ENCODE measurements around the gene GOLGA8R. TPM values are rescaled to one million over a fixed set of nuclear protein-coding genes. Genes with fewer than 3 reads are reported as not detected.
"Not testable (repeated sequence)": the region's sequence is repeated elsewhere in the genome, so short reads cannot be mapped to it uniquely, and the experiment has no call there.

Gene GOLGA8R, protein sequence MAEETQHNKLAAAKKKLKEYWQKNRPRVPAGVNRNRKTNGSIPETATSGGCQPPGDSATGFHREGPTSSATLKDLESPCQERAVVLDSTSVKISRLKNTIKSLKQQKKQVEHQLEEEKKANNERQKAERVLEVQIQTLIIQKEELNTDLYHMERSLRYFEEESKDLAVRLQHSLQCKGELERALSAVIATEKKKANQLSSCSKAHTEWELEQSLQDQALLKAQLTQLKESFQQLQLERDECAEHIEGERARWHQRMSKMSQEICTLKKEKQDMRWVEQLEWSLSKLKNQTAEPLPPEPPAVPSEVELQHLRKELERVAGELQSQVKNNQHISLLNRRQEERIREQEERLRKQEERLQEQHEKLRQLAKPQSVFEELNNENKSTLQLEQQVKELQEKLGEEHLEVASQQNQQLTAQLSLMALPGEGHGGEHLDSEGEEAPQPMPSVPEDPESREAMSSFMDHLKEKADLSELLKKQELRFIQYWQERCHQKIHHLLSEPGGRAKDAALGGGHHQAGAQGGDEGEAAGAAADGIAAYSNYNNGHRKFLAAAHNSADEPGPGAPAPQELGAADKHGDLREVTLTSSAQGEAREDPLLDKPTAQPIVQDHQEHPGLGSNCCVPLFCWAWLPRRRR
- 6.8 TPM for polyA plus RNA-seq
- long read RNA-seq, donor 1, result 0 reads
- long read RNA-seq, donor 2, result 0 reads
- long read RNA-seq, donor 3, result 0 reads
- long read RNA-seq, donor 4, result 0 reads
- long read RNA-seq, donor 5, partial matches to known transcripts, result 0 of 1 reads
- long read RNA-seq, donor 5, other reads (novel, unspliced or antisense), result 0 of 1 reads
- long read RNA-seq, donor 6, partial matches to known transcripts, result 0 of 1 reads
- long read RNA-seq, donor 6, other reads (novel, unspliced or antisense), result 0 of 1 reads
- long read RNA-seq, donor 7, result 0 reads
- long read RNA-seq, donor 8, result 0 reads
- long read RNA-seq, donor 9, result 0 reads
- long read RNA-seq, donor 10, result 0 reads
- long read RNA-seq, donor 11, partial matches to known transcripts, result 0 of 1 reads
- long read RNA-seq, donor 11, other reads (novel, unspliced or antisense), result 0 of 1 reads

DNA sequence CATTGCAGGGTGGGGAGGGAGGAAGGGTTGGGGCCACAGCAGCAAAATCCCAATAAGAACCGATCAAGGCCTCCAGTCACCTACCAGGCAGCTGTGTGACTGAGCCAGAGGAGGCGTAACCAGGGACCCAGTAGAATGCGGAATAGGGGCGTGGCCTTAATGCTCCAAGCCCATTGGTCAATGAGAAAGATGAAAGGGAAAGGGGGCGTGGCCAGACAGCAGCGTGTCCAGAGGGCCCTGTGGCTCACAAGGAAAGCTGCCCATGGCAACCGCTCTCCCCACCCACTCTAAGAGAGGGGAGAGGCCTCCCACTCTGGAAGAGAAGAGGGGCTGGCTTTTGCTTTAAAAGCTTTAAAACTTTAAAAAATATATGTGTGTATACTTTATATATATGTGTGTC lies at the start of gene GOLGA8R:
Gene GOLGA8R (minus strand): TSS at position 101 of the 400 bp plus-strand sequence. CDS start 98 bp downstream, at position 3.
- WGBS (ENCODE audit: insufficient coverage, low lambda C conversion rate), result no CpG with 5 or more reads among the region's 7 CpGs
- H3K36me3 ChIP-seq (ENCODE audit: control insufficient read depth, insufficient read depth, low read length); H3K27ac ChIP-seq (ENCODE audit: low read length); H3K4me3 ChIP-seq (ENCODE audit: low read length); DNase-seq; H3K27me3 ChIP-seq (ENCODE audit: control insufficient read depth, insufficient read depth, low read length); H3K4me1 ChIP-seq (ENCODE audit: control insufficient read depth, insufficient read depth, low read length); H3K9me3 ChIP-seq (ENCODE audit: control insufficient read depth, low read depth, low read length): not testable (repeated sequence)

DNA sequence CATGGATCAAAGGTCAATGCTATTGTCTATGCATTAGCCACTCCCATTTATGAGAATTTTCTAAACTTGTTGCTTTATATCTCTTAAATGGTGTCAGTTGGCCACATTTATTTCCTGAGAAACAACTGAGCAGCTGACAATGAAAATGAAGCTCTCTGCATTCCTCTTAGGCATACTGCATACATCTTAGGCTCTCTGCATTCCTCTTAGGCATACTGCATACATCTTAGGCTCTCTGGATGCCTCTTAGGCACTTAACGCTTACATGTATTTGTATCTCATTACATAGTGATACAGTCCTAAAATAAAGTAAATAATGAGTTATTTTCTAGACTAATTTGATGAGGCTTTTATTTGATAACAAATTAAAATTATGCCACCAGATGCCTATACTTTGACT lies 49.8 kb upstream of the GOLGA8R start:
- WGBS (ENCODE audit: insufficient coverage, low lambda C conversion rate), result no CpG with 5 or more reads among the region's 1 CpG
- not testable (repeated sequence) for H3K4me3 ChIP-seq (ENCODE audit: low read length); H3K27ac ChIP-seq (ENCODE audit: low read length); H3K9me3 ChIP-seq (ENCODE audit: control insufficient read depth, low read depth, low read length); H3K4me1 ChIP-seq (ENCODE audit: control insufficient read depth, insufficient read depth, low read length); H3K36me3 ChIP-seq (ENCODE audit: control insufficient read depth, insufficient read depth, low read length); DNase-seq; H3K27me3 ChIP-seq (ENCODE audit: control insufficient read depth, insufficient read depth, low read length)

DNA sequence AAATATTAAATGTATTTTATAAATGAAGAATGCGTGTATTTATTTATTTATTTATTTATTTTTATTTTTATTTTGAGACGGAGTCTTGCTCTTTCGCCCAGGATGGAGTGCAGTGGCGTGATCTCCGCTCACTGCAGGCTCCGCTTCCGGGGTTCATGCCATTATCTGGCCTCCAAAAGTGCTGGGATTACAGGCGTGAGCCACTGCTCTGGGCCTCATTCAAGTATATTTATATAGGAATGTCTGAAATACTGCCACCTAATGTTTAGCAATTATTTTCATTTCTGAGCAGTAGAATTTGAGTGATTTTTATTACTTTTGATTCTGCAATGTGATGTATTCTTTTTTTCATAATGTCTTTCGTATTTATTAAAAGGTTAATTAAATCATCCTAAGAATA lies 48.1 kb upstream of the GOLGA8R start:
- WGBS (ENCODE audit: insufficient coverage, low lambda C conversion rate), result no CpG with 5 or more reads among the region's 9 CpGs

DNA sequence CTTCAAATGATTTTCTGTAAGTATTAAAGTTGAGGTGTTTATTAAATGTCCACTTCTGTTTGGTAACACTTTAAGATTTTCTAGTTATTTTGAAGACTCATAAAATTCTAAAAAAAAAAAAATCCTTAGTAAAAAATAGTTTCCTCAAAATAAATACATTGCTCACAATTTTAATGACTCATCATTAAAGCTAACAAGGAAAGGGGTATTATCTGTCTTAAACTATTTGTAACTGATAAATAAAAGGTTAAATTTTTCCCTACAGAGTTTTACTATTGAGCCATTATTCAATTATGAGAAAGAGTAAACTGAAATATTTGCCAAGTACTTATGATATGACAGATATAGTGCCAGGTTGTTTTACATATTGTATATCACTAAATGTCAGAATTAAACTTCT lies 38.6 kb upstream of the GOLGA8R start:
- not testable (repeated sequence) for H3K27me3 ChIP-seq (ENCODE audit: control insufficient read depth, insufficient read depth, low read length); H3K27ac ChIP-seq (ENCODE audit: low read length); H3K9me3 ChIP-seq (ENCODE audit: control insufficient read depth, low read depth, low read length); H3K4me3 ChIP-seq (ENCODE audit: low read length); H3K36me3 ChIP-seq (ENCODE audit: control insufficient read depth, insufficient read depth, low read length); H3K4me1 ChIP-seq (ENCODE audit: control insufficient read depth, insufficient read depth, low read length); DNase-seq

More for the DNA sequence above, 48.1 kb upstream of the GOLGA8R start:
- H3K9me3 ChIP-seq (ENCODE audit: control insufficient read depth, low read depth, low read length); H3K27ac ChIP-seq (ENCODE audit: low read length); H3K27me3 ChIP-seq (ENCODE audit: control insufficient read depth, insufficient read depth, low read length); H3K4me1 ChIP-seq (ENCODE audit: control insufficient read depth, insufficient read depth, low read length); DNase-seq; H3K4me3 ChIP-seq (ENCODE audit: low read length); H3K36me3 ChIP-seq (ENCODE audit: control insufficient read depth, insufficient read depth, low read length): not testable (repeated sequence)

DNA sequence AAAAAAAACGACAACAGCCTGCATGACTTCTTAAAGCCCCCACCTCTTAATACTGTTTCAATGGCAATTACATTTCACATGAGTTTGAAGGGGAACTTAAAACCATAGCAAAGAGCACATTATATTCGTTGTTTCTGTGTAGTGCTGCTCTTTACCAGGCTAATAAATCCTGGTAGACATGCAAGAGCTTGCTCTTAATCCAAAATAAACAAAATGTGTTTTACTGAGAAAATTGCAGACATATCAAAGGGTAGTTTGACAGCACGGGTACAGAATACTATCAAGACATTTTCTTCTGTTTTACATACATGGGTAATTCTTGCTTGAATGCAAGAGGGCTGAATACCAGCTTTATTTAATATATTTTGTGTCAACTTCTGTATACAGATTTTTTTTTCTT lies 24.3 kb upstream of the GOLGA8R start:
- not testable (repeated sequence) for H3K36me3 ChIP-seq (ENCODE audit: control insufficient read depth, insufficient read depth, low read length); H3K27me3 ChIP-seq (ENCODE audit: control insufficient read depth, insufficient read depth, low read length); DNase-seq; H3K9me3 ChIP-seq (ENCODE audit: control insufficient read depth, low read depth, low read length); H3K4me3 ChIP-seq (ENCODE audit: low read length); H3K4me1 ChIP-seq (ENCODE audit: control insufficient read depth, insufficient read depth, low read length); H3K27ac ChIP-seq (ENCODE audit: low read length)
- no CpG with 5 or more reads among the region's 3 CpGs for WGBS (ENCODE audit: insufficient coverage, low lambda C conversion rate)

DNA sequence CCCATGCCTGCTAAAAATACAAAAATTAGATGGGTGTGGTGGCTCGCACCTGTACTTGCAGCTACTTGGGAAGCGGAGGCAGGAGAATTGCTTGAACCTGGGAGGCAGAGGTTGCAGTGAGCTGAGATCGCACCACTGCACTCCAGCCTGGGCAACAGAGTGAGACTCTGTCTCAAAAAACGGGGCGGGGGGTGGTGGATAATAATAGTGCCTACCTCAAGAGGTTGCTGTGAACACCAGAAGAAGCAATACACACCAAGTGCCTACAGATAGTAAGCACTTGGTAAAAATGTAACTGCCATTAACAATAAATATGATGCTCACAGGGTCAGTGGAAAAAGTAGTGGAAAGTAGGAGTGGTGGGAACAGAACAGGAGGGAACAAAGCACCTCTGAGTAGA lies 21.8 kb upstream of the GOLGA8R start:
- not testable (repeated sequence) for H3K27me3 ChIP-seq (ENCODE audit: control insufficient read depth, insufficient read depth, low read length); H3K36me3 ChIP-seq (ENCODE audit: control insufficient read depth, insufficient read depth, low read length); H3K4me3 ChIP-seq (ENCODE audit: low read length); H3K4me1 ChIP-seq (ENCODE audit: control insufficient read depth, insufficient read depth, low read length); H3K9me3 ChIP-seq (ENCODE audit: control insufficient read depth, low read depth, low read length); H3K27ac ChIP-seq (ENCODE audit: low read length)
- WGBS (ENCODE audit: insufficient coverage, low lambda C conversion rate), result no CpG with 5 or more reads among the region's 5 CpGs
- DNase-seq, result peak in 1 of 2 donors; percentile 0

DNA sequence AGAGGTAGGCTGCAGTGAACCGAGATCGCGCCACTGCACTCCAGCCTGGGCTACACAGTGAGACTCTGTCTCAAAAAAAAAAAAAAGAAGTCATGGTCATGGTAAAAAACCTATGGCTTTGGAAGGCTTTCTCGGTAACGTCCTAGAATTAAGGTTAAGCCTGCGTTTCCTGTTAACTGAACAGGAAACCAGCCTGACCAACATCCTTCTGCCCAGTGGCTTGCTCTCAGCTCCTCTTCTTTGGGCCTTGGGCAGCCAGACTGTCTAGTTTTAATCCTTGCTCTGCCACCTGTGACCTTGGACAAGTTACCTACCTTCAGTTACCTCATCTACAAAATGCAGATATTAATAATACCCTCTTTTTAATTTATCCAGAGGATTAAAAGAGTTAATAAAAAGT lies 6.7 kb upstream of the GOLGA8R start:
- DNase-seq; H3K27ac ChIP-seq (ENCODE audit: low read length); H3K9me3 ChIP-seq (ENCODE audit: control insufficient read depth, low read depth, low read length); H3K4me1 ChIP-seq (ENCODE audit: control insufficient read depth, insufficient read depth, low read length); H3K27me3 ChIP-seq (ENCODE audit: control insufficient read depth, insufficient read depth, low read length); H3K36me3 ChIP-seq (ENCODE audit: control insufficient read depth, insufficient read depth, low read length); H3K4me3 ChIP-seq (ENCODE audit: low read length): not testable (repeated sequence)
- no CpG with 5 or more reads among the region's 6 CpGs for WGBS (ENCODE audit: insufficient coverage, low lambda C conversion rate)

DNA sequence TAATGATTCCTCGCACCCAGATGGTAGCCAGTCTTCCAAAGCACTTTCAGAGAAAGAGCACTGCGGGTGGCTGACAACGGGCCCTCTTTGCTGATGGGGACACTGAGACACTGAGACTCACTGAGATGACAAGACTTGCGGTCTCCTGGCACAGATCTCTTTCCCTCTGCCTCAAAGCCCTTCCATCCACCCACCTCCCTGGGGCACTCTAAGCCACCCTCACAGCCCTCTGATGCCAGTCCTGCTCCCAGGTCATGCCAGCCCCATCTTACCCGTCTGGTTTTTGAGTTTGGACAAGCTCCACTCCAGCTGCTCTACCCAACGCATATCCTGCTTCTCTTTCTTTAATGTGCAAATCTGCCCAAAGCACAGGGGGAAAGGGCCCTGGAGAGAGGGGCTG lies 6.4 kb downstream of the GOLGA8R start:
- not testable (repeated sequence) for H3K27ac ChIP-seq (ENCODE audit: low read length); DNase-seq; H3K27me3 ChIP-seq (ENCODE audit: control insufficient read depth, insufficient read depth, low read length); H3K9me3 ChIP-seq (ENCODE audit: control insufficient read depth, low read depth, low read length); H3K4me3 ChIP-seq (ENCODE audit: low read length); H3K36me3 ChIP-seq (ENCODE audit: control insufficient read depth, insufficient read depth, low read length); H3K4me1 ChIP-seq (ENCODE audit: control insufficient read depth, insufficient read depth, low read length)
- WGBS (ENCODE audit: insufficient coverage, low lambda C conversion rate), result no CpG with 5 or more reads among the region's 6 CpGs

DNA sequence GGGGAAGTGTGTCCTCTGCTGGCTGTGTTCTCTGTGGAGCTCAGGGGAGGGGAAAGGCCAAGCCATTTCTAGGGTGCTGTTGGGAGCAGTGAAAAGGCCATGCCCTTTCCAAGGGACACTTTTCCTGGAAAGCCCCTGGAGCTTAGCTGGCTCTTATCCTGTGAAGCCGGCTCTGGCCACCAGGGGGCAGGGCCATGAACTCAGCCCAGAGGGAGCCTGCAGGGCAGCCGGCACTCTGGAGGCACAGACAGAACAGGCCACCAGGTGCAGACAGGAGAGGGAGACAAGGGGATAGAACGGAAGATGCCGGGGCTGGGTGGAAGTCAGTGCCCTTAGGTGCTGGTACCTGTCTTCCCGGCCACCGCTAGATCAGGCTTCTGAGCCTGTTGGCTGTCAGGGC lies 15.1 kb downstream of the GOLGA8R start:
- not testable (repeated sequence) for H3K9me3 ChIP-seq (ENCODE audit: control insufficient read depth, low read depth, low read length); H3K27me3 ChIP-seq (ENCODE audit: control insufficient read depth, insufficient read depth, low read length); H3K36me3 ChIP-seq (ENCODE audit: control insufficient read depth, insufficient read depth, low read length); H3K4me3 ChIP-seq (ENCODE audit: low read length); H3K4me1 ChIP-seq (ENCODE audit: control insufficient read depth, insufficient read depth, low read length); H3K27ac ChIP-seq (ENCODE audit: low read length); DNase-seq
- WGBS (ENCODE audit: insufficient coverage, low lambda C conversion rate), result no CpG with 5 or more reads among the region's 6 CpGs

DNA sequence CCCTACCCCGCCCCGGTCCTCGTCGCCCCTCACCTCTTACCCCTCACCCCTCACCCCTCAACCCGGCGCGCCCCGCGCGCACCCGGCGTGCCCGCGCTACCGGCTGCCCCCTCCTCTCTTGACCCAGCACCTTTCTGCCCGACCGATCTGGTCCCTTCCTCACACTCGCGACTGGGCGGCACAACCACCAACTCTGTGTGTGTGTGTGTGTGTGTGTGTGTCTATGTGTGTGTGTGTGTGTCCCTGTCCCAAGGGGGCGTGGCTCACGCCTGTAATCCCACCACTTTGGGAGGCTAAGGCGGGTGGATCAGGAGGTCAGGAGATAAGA lies 20.4 kb downstream of the GOLGA8R start:
- WGBS (ENCODE audit: insufficient coverage, low lambda C conversion rate), result no CpG with 5 or more reads among the region's 23 CpGs
- not testable (repeated sequence) for H3K27ac ChIP-seq (ENCODE audit: low read length); H3K4me1 ChIP-seq (ENCODE audit: control insufficient read depth, insufficient read depth, low read length); H3K36me3 ChIP-seq (ENCODE audit: control insufficient read depth, insufficient read depth, low read length); H3K4me3 ChIP-seq (ENCODE audit: low read length); DNase-seq; H3K27me3 ChIP-seq (ENCODE audit: control insufficient read depth, insufficient read depth, low read length); H3K9me3 ChIP-seq (ENCODE audit: control insufficient read depth, low read depth, low read length)
